ENCODE measurements around the gene NUP50. TPM values are rescaled to one million over a fixed set of nuclear protein-coding genes. Genes with fewer than 3 reads are reported as not detected.
A peak's percentile ranks its signal among the peaks of the same experiment; 100 is the strongest.

Gene NUP50
- total RNA-seq, 2 experiments from 2014 or later, result 123 to 133 TPM

- ChIA-PET CTCF (no interaction called here), POLR2A (interaction anchor here (1.2 kb wide), 1 partner anchor 9 kb away, joined by 3 read pairs; no protein-coding TSS in a partner anchor)
- Mint-ChIP-seq H3K4me1 (ENCODE audit: low read depth) (peaks cover 28% of the 10 kb centered on the region), H3K9me3 (no peaks in the 10 kb centered on the region), H3K4me3 (no peak overlapping the region), H3K36me3 (ENCODE audit: low read depth) (peaks cover 41% of the 10 kb centered on the region), H3K27ac (no peak overlapping the region), H3K27me3 (no peaks in the 10 kb centered on the region)
- ATAC-seq (no peak), DNase-seq (no peak)
- TF ChIP-seq CTCF (IDR thresholded peaks at IDR 0.05), result no peak
- intact Hi-C loops (cut with micrococcal nuclease), result no loop called here
Measured at GRCh38 chr22:45157907-45158306, 5.8 kb upstream of the NUP50 start.

- ATAC-seq (no peak), DNase-seq (no peak)
- intact Hi-C loops (cut with micrococcal nuclease), result no loop called here
- no peak for TF ChIP-seq CTCF (IDR thresholded peaks at IDR 0.05)
- peak overlapping the region; percentile 6 for H3K27ac Mint-ChIP-seq
- ChIA-PET POLR2A (interaction anchor here (0.5 to 1.3 kb wide), 5 partner anchors 11 to 580 kb away, joined by 3 to 4 read pairs (median 4); no protein-coding TSS in a partner anchor), CTCF (interaction anchor here (1.0 to 1.2 kb wide), 2 partner anchors 13 to 49 kb away, joined by 3 read pairs; no protein-coding TSS in a partner anchor)
- H3K36me3 Mint-ChIP-seq (ENCODE audit: low read depth), result peaks cover 40% of the 10 kb centered on the region
- no peaks in the 10 kb centered on the region for H3K27me3 Mint-ChIP-seq
- H3K9me3 Mint-ChIP-seq, result no peaks in the 10 kb centered on the region
- H3K4me1 Mint-ChIP-seq (ENCODE audit: low read depth), result peaks cover 28% of the 10 kb centered on the region
- H3K4me3 Mint-ChIP-seq, result no peak overlapping the region
Measured at GRCh38 chr22:45159652-45160462, 3.9 kb upstream of the NUP50 start.

GRCh38 chr22:45162531-45162930, 1.2 kb upstream of the NUP50 start:
- Mint-ChIP-seq H3K9me3 (no peaks in the 10 kb centered on the region), H3K36me3 (ENCODE audit: low read depth) (peaks cover 45% of the 10 kb centered on the region), H3K27ac (peak overlapping the region; percentile 62), H3K4me1 (ENCODE audit: low read depth) (peaks cover 47% of the 10 kb centered on the region), H3K4me3 (peak overlapping the region; percentile 90), H3K27me3 (no peaks in the 10 kb centered on the region)
- TF ChIP-seq CTCF (IDR thresholded peaks at IDR 0.05), result no peak
- DNase-seq (no peak), ATAC-seq (no peak)
- ChIA-PET POLR2A (interaction anchor here (1.7 to 2.2 kb wide), 2 partner anchors 12 to 14 kb away, joined by 5 to 9 read pairs; no protein-coding TSS in a partner anchor), CTCF (no interaction called here)
- intact Hi-C loops (cut with micrococcal nuclease), result no loop called here

GRCh38 chr22:45163099-45163450, 650 bp upstream of the NUP50 start:
- ChIA-PET POLR2A (interaction anchor here (1.1 to 2.2 kb wide), 6 partner anchors 9 to 155 kb away, joined by 4 to 9 read pairs (median 6); no protein-coding TSS in a partner anchor), CTCF (interaction anchor here (0.7 to 1.2 kb wide), 4 partner anchors 10 to 61 kb away, joined by 3 to 16 read pairs (median 6); no protein-coding TSS in a partner anchor)
- H3K27ac Mint-ChIP-seq, result peak overlapping the region; percentile 88
- intact Hi-C loops (cut with micrococcal nuclease), result no loop called here
- H3K27me3 Mint-ChIP-seq, result no peaks in the 10 kb centered on the region
- DNase-seq (peak; percentile 41), ATAC-seq (peak; percentile 17)
- no peaks in the 10 kb centered on the region for H3K9me3 Mint-ChIP-seq
- peaks cover 44% of the 10 kb centered on the region for H3K36me3 Mint-ChIP-seq (ENCODE audit: low read depth)
- peaks cover 48% of the 10 kb centered on the region for H3K4me1 Mint-ChIP-seq (ENCODE audit: low read depth)
- no peak for TF ChIP-seq CTCF (IDR thresholded peaks at IDR 0.05)
- peak overlapping the region; percentile 90 for H3K4me3 Mint-ChIP-seq
